A673 (cell line): ENCODE results near the gene SRP9.

Source experiments
- CTCF ChIP-seq: fragments of 300-800, 200-600 bp; sonication (generic); conservative IDR thresholded peaks from 2 replicates; pipeline ENCODE4 v1.5.1; 2017; ENCODE audit warnings: low read depth, mild to moderate bottlenecking, antibody characterized with exemption, low read length, moderate library complexity, mixed read lengths
- EZH2 ChIP-seq: fragments of 200-600 bp; sonication (generic); IDR thresholded peaks from 2 replicates; pipeline ENCODE4 v1.6.1; 2017; ENCODE audit warnings: borderline replicate concordance, low read depth, mild to moderate bottlenecking, mixed read lengths, antibody characterized with exemption, low read length; ENCODE audit not compliant: poor library complexity, severe bottlenecking

GRCh38 chr1:225748529-225748928 lies 29.1 kb upstream of the SRP9 start:
- no peak for TF ChIP-seq CTCF
- TF ChIP-seq EZH2 = no peak
